ENCODE data around the gene COBLL1.

Gene COBLL1

DNA sequence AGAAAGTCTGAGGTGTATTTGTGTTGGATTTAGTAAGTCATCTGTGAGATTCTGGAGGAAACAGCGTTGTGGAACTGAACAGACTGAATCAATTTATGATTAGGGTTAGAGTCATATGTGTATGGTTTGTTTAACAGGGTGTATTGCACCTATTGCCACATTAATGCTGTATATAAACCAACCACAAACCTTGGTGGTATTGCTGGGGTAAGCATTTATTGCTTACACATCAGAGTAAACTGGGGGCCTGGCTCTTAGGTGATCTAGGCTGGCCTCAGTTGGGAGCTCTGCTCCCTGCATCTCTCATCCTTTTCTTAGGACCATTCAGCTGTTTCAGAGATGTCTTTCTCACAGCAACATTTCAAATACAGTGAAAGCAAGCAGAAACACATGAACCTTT is 160.6 kb downstream of the COBLL1 start:
- DNase-seq (ENCODE audit: low read depth in 2 of 2): no peak

DNA sequence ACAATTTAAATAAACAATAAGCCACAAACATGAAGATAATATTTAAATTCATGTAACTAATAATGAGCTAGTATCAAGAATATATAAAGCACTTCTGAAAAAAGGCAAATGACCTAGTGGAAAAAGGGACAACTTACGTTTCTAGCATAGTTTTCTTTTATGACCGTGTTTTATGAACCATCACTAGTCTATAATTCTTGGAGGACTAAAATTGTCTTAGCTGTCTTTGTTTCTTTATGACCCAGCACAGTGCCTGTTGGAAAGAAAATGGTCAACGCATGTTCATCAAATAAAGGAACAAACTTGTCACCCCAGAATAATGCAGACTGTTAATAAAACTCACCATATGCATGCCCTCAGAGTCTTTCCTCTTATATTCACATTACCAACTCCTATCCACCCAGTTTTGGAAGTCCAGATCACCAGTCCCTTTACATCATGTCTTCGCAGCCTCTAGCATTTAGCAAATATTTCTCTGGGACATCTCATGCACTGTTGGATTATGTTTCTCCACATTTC is 162.9 kb downstream of the COBLL1 start:
- DNase-seq (ENCODE audit: low read depth in 2 of 2): no peak

DNA sequence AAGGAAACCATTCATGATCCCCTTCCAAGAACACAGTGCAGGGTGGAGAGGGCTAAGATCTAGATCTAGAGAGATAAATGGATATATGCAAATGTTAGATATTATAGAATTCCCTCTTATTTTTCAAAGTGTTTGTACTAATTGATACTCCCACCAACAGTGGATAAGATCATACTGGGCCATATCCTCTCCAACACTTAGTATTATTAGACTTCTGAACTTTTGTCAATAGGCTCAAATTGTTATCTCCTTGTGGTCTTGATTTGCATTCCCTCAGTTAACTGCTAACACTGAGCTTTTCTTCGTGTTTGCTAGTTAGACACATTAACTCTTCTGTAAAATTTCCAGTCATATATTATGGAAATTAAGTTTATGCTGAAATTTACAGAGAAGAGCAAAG is 163.9 kb downstream of the COBLL1 start:
- DNase-seq (ENCODE audit: low read depth in 2 of 2): no peak

DNA sequence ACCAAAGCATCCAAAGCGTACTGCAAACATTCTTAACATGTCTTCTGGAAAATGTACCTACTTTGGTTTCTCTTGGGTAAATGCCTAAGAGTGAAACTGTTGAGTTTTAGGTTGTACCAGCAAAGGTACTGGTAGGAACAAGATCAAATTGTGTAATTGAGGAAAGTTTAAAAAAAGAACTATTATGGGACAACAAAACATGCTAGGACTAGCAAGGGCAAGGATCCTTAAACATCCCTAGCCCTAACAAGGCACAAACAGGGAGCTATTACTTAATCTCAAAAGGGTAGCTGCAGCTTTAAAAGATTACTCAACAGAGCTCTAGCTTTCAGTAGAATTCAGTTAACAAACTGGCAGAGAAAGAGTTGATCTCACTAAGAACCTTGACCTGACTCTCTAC is 164.4 kb downstream of the COBLL1 start:
- no peak for DNase-seq (ENCODE audit: low read depth in 2 of 2)

DNA sequence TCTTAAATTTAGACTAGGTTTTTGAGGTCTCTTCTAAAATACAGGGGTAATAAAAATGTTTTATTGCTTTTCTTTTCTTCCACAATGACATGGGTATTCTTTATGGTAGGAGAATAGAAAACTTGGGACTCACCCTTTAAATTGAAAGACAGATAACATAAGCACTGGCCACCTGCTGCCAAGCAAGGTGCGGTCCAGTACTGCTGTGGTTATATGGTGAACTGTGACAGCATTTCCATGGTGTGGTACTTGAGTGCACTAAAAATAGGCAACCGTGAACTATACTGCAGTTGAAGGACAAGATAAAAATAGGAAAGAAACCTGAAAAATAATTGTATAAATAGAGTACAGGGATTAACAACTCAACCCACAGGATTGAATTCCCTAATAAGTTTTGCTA is 165.9 kb downstream of the COBLL1 start:
- no peak for DNase-seq (ENCODE audit: low read depth in 2 of 2)

DNA sequence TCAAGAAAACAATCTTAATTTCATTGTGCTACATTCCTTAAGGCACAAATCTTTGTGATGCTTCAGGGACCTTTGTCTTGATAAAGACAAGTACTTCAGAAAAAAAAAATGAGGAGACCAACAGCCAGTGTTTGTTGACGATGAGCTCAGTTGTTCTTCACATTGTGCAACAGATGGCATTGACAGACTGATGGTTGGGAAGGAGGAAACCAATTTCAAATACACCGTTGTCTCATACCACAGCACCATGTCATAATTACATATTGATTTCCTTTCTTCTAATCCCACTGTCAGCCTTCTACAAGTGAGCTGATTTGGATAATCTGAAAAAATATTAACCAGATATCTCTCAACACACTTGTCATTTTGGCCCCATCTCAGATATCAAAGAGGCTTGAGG is 166.6 kb downstream of the COBLL1 start:
- no peak for DNase-seq (ENCODE audit: low read depth in 2 of 2)

DNA sequence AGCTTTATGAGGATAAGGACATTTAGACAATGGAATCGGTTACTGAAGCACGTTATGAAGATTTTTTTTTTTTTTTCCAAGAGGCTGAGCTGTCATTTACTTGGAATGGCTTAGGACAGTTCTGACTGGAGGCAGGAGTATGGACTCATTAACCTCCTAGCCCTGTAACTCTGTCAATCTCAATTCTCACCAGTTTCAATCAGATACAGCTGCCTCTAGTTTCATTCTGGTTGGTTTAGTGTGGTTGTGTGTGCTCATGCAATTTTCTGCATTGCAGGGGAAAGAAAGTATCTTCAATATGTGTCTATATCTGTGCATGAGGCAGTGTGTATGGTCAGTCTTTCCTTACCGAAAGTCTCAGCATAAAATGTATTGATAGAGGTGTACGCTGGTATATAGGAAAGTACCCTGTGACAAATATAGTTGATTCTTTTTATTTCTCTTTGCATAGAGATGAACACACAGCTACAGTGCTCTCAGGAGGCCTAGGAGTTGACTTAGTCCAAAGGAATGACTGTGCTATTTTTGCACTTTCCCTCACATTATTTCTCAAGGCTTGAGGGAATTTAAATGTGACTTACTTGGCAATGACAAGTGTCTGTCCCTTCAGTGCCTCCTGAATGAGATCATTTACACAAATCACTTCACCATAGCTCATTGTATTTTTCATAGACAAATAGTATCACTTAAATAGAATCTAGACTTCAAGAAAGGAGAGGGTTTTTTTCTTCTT is 169.8 kb downstream of the COBLL1 start:
- DNase-seq (ENCODE audit: low read depth in 2 of 2): no peak

DNA sequence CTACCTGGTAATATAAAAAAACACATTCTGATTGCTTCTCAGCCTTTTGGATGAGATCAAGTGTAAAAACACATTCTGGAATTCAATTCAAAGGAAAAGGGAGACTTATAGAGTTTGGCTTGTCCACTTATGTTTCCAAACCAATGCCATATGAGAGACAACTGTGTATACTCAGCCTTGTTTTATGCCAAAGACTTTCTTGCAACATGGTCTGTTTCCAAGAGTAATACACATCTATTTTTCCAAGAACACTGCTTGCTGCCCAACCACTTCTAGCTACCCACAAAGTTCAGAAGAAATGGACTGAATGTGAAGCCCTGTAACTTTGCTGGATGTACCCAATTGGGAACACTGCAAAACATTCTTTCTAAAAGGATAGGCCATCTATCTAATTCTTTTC is 172.3 kb downstream of the COBLL1 start:
- DNase-seq (ENCODE audit: low read depth in 2 of 2): no peak

DNA sequence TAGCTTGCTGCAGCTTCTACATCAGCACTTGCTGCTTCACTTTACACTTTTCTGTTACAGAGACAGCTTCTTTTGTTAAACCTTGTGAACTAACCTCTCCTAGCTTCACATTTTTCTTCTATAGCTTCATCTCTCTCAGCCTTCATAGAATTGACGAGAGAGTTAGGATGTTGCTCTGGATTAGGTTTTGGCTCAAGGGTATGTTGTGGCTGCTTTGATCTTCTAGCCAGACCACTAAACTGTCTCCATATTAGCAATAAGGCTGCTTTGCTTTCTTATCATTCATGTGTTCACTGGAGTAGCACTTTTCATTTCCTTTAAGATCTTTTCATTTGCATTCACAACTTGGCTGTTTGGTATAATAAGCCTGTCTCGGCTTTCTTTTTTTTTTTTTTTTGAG is 174.1 kb downstream of the COBLL1 start:
- no peak for DNase-seq (ENCODE audit: low read depth in 2 of 2)

DNA sequence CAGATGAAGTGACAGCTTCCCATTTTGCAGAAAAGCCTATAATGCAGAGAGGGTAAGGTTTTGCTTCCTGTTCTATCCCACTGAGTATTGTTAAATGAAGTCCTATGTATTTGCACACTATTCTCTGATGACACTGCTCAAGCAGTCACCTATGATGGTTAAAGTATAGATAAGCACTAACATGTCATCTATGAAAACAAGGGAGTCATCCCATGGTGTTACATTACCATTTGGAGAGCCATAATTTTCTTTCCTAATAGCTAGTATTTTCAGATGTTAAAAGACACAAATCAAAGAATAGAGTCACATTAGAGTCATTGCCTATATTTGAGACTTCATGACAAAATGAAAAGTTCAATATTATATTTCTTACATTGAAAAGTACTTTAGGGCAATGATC is 177.6 kb downstream of the COBLL1 start:
- no peak for DNase-seq (ENCODE audit: low read depth in 2 of 2)

DNA sequence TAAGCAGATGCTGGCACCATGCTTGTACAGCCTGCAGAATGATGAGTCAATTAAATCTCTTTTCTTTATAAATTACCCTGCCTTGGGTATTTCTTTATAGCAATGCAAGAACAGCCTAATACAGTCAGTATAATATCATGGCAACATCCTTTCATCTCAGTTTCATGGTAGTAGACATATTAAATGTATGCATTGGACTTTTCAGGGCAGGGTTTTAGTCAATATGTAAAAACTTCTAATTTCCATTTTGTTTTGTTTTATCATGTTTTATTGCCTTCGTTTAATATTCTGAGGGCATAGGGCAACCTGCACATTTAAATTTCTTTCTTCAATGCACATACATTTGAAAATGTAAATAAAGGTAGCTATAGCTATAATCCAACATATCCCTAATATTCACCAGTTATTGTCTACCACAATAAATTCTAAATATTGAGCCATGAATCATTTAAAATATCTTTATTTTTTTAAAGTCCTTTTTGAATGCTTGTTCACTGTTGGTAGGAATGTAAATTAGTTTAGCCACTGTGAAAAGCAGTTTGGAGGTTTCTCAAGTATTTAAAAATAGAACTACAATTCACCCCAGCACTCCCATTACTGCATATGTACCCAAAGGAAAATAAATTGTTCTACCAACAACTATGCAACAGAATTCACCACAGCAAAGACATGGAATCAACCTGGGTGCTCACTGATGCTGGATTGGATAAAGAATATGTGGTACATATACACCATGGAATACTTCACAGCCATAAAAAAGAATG is 178.6 kb downstream of the COBLL1 start:
- DNase-seq (ENCODE audit: low read depth in 2 of 2): no peak

DNA sequence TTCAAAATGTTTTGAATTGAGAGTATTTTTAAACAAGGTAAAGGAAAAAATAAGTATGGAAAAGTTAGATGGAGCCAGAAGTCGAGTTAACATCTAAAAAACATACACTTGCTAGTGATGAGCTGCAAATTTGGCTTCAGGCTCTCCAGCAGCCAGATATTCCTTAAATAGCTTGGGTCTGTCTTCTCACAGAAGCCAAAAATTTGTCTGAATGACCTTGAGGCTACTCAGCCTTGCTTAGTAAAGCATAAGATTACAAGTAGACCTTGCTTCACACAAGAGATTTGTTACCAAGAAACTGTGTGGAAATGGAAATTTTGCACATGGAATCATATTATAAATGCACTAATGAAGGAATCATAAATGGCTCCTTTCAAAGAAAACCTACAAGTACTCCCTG is 179.6 kb downstream of the COBLL1 start:
- DNase-seq (ENCODE audit: low read depth in 2 of 2): no peak

DNA sequence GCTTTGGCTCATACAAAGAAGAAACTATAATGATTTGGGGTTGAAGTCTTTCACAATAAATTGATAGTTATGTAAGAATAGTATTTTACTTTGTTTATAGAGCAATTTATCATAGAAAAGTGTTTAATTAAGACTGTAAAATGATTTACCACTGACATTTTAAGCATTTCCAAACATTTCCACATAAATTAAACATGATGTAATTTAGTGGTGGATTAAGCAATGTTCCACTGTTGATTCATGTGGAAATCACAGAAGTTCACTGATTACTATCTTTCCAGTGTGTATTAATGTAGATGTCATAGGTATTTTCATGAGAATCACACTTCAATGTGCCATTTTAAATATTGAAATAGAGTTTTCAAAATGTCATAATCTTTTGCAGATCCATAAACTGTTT is 180.3 kb downstream of the COBLL1 start:
- DNase-seq (ENCODE audit: low read depth in 2 of 2): no peak

DNA sequence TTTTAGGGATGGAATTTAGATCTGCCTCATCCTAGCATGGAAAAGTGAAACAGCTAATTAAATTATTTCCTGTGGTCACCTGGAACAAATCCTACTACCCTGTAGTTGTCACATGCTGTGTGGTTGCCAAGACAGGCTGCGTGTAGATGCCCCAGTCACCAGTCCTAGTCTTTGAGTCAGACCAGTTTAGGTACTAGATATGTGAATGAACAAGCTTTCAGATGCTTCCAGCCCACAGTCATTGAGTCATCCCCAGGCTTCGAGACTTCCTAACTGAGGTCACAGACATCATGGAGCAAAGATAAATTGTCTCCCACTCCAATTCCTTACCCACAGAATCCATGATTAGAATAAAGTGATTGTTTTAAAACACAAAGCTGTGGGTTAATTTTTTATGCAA is 184.5 kb downstream of the COBLL1 start:
- no peak for DNase-seq (ENCODE audit: low read depth in 2 of 2)

DNA sequence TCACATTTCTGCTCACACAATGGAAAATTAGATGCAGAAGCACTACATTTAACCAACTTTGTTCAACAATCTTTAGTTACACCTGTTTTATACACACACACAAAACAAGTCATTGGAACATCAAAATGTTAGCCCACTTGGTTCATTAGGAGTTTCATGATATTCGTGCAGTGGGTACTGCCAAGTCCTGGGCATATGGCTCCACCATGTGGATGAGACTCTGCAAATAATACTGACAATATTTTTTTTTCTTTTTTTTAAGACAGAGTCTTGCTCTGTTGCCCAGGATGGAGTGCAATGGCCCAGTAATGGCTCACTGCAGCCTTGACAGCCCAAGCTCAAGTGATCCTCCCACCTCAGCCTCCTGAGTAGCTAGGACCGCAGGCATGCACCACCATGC is 185.9 kb downstream of the COBLL1 start:
- DNase-seq (ENCODE audit: low read depth in 2 of 2): no peak

DNA sequence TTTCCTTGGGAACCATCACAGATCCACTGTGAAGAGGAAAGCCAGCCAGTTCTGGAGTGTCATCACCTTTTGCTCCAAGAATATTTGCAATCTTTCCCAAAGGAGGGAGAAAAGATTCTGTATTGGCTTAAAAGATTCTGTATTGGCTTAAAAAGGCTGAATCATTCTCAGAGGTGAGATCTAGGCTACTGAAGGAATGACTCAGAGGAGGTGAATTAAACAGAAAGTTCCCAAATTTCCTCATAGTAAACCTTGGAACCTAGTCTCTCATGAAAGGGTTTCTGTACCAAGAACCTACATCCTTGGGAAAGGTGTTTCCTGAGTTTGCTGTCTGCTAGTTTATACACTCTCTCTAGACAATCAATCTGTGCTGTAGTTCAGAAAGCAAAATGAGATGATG is 186.3 kb downstream of the COBLL1 start:
- DNase-seq (ENCODE audit: low read depth in 2 of 2): no peak

DNA sequence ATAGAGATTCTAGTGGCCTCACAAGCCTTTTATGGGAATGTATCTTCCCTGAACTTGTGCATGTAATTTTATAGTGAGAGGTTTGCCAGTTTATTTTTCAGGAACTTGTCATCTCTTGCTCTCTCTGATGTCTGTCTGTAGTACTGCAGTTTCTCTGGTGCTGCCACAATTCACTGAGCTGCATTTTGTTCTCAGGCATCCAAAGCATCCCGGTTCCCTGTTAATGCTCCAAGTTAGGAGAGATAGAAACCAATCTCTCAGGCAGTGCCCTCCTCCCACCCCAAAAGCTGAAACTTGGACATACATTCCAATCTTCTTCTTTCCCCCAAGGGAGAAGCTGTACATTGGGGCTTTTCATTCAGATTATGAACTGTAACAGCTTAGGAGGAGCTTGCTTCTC is 190.3 kb downstream of the COBLL1 start:
- no peak for DNase-seq (ENCODE audit: low read depth in 2 of 2)

DNA sequence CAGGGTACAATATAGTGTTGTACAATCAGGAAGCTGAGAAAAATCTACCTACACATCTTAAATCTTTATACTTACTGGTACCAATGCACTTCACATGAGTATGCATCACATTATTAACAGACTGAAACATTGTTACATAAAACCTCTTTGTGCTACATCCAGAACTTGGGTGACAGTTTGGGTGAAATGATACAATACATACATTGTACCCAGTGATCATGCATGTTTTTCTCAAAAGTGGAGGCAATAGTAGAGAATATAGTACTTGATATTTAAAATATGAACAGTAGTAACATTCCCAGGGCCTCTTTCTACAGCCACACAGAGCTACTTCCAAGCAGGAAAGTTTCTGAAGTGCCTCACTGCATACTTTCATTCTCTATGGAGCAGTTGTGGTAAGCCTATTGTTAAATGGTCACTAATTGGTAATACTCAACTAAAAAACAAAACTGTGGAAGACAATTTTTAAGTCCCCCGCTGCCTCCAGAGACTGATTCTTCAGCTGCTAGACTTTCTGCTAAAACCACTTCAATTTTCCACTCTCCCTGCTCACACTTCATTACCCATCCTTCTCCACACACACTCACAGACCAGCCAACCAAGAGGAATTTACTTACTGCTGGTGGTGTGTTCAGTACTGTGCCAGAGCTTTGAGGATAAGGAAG is 197.5 kb downstream of the COBLL1 start:
- DNase-seq (ENCODE audit: low read depth in 2 of 2): no peak

DNA sequence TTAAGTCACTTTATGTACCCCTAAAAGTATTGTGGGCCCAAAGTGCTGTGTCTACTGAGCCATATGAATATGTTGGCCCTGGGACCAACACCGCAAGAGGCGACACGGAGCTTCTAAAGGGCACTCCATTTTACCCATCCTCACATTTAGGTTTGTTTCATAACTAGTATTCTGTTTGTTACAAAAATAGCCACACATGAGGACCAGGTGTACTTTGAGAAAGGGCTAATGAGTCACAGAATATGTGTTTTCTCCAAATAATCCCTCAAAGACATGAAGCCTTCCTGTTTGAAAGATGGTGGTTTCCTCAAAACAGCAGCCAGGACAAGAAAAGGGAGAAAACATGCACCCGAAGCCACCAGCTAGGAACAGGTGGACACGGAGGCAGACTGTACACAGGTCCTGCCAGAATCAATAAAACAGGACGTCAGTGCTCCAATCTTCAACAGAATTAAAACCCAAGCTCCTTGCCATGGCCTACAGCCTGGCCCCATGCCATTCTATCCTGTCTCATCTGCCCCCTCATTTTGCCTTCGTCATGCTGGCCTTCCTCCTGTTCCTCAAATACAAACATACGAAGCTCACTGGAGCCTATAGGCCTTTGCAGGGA is 198.6 kb downstream of the COBLL1 start:
- DNase-seq (ENCODE audit: low read depth in 2 of 2): no peak

DNA sequence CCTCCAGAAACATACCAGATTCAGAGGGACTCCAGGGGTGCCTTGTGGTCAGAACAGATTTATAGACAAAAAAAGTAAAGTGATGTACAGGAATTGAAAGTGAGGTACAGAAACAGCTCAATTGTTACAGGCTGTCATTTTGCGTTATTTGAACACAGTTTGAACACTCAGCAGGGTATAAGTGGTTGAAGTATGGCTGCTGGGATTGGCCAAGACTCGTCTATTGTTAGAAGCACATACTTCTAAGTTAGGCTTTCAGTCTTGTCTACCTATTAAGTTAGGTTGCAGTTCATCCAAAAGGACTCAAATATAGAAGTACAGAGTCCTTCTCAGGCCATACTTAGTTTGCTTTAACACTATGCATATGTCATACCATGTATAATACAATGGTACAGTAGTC is 199.4 kb downstream of the COBLL1 start:
- DNase-seq (ENCODE audit: low read depth in 2 of 2): no peak
